GM19238 (cell line): Measurements from ENCODE around the gene SOX8.
"Not testable (repeated sequence)": the region's sequence is repeated elsewhere in the genome, so short reads cannot be mapped to it uniquely, and the experiment has no call there.

ENCODE experiments used
- DNase-seq: peaks from one replicate; pipeline ENCODE4 v3.0.0; 2011; ENCODE audit warnings: low spot score; ENCODE audit not compliant: insufficient read length

Gene SOX8

DNA sequence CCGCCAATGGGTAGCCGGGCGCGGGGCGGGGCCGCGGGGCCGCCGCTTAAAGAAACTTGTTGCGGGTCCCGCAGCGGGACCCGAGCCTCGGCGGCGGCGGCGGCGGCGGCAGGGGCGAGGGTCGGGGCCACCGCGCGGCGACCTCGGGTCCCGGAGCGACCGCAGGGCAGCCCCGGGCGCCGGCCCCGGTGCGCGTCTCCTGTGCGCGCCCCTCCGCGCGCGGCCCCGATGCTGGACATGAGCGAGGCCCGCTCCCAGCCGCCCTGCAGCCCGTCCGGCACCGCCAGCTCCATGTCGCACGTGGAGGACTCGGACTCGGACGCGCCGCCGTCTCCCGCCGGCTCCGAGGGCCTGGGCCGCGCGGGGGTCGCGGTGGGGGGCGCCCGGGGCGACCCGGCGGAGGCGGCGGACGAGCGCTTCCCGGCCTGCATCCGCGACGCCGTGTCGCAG, at the start of gene SOX8:
Gene SOX8 (plus strand): TSS at position 76 of the 450 bp plus-strand sequence. CDS start 153 bp downstream, at position 229.
- no peak for DNase-seq

DNA sequence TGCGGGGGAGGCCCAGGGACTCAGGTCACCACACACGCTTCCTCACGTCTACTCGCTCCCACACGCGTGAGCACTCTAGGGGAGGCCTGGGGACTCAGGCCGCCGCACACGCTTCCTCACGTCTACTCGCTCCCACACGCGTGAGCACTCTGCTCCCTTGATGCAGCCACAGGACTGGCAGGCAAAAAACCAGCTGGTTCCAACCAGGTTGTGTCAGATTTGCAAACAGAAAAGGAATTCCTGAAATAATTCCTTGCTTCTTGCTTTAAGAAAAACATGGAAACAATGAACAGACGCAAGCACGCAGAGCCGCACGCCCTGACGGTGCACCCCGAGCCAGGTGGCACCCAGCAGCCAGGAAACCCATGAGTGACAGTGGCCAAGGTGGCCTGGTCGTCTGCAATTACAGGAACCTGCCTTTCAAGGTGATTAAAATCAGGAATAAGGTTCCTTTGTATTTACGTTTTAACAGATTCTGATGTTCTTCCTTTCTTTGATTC, 48.7 kb upstream of the SOX8 start:
- DNase-seq = no peak

GRCh38 chr16:933581-933980, 48.0 kb upstream of the SOX8 start:
- DNase-seq = no peak

DNA sequence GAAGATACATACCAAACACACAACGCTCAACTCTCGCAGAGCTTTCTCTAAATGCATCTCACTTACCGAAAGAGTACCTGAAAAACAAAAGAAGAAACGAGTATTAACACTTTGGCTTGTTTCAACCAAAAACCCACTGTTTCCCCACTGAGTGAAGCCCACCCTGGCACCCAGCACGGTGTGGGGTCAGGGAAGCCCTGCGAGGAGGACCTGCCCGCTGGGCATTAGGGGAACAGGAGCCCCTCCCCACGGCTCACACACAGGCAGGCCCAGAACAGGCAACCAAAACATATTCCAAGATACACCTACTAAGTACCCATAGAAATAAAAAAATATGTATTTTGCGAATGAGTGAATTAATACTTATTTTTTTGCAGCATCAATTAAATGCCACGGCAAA, 47.4 kb upstream of the SOX8 start:
- no peak for DNase-seq

- DNase-seq = no peak
These were observed 45.9 kb upstream of the SOX8 start for GRCh38 chr16:935684-936083.

GRCh38 chr16:937311-937710, 44.3 kb upstream of the SOX8 start:
- no peak for DNase-seq

GRCh38 chr16:937723-938122, 43.8 kb upstream of the SOX8 start:
- no peak for DNase-seq

DNA sequence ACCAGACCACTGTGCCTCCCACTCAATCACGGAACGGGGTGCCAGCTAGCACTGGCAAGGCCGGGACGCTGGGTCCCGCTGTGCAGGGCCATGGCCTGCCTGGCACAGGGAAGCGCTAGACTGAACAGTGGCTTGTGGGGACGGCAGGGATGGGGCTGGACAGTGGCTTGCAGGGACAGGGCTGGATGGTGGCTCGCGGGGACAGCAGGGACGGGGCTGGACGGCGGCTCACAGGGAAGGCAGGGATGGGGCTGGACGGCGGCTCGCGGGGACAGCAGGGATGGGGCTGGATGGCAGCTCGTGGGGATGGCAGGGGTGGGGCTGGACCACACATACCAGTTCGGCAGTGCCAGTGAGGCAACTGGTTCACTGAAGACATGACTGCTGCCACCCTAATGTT, 43.4 kb upstream of the SOX8 start:
- no peak for DNase-seq

GRCh38 chr16:938752-939151, 42.8 kb upstream of the SOX8 start:
- DNase-seq = no peak

GRCh38 chr16:939311-939710, 42.3 kb upstream of the SOX8 start:
- DNase-seq = no peak

DNA sequence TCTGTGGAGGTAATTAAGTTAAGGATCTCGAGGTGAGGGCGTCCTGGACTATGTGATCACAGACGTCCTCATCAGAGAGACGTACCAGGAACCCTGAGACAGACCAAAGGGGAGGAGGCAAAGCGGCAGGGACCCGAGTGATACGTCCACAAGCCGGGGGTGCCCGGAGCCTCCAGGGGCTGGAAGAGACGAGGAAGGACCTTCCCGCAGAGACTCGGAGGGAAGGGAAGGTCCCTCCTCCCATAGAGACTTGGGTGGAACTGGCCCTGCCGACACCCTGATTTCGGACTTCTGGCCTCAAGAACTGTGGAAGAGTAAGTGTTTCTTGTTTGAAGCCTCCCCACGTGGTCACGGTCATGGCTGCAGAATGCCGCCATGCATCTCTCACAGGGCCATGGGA, 41.6 kb upstream of the SOX8 start:
- no peak for DNase-seq

GRCh38 chr16:942436-943060, 39.0 kb upstream of the SOX8 start:
- no peak for DNase-seq

DNA sequence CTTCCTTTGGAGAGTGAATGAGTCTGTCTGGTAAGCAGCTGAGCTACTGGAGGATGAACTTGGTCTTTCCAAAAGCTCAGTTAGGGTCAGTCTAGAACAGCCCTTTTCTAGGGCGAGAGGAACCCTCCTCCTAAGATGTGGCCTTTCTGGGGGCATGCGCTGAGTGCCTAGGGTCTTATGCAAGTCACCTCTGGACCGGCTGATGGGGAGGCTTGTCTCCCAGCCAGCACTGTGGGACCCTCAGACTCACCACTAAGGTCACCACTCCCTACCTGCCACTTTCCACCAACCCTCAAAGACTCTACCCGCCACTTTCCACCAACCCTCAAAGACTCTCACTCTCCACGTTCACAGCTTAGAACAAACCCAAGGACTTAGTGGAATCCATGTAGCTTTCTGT, 37.6 kb upstream of the SOX8 start:
- DNase-seq = no peak

GRCh38 chr16:945271-946047, 36.1 kb upstream of the SOX8 start:
- DNase-seq = no peak

GRCh38 chr16:946048-946395, 35.5 kb upstream of the SOX8 start:
- DNase-seq = no peak

GRCh38 chr16:947255-947921, 34.2 kb upstream of the SOX8 start:
- no peak for DNase-seq

GRCh38 chr16:947922-948303, 33.7 kb upstream of the SOX8 start:
- not testable (repeated sequence) for DNase-seq

- not testable (repeated sequence) for DNase-seq
These were observed 32.8 kb upstream of the SOX8 start for GRCh38 chr16:948767-949166.

DNA sequence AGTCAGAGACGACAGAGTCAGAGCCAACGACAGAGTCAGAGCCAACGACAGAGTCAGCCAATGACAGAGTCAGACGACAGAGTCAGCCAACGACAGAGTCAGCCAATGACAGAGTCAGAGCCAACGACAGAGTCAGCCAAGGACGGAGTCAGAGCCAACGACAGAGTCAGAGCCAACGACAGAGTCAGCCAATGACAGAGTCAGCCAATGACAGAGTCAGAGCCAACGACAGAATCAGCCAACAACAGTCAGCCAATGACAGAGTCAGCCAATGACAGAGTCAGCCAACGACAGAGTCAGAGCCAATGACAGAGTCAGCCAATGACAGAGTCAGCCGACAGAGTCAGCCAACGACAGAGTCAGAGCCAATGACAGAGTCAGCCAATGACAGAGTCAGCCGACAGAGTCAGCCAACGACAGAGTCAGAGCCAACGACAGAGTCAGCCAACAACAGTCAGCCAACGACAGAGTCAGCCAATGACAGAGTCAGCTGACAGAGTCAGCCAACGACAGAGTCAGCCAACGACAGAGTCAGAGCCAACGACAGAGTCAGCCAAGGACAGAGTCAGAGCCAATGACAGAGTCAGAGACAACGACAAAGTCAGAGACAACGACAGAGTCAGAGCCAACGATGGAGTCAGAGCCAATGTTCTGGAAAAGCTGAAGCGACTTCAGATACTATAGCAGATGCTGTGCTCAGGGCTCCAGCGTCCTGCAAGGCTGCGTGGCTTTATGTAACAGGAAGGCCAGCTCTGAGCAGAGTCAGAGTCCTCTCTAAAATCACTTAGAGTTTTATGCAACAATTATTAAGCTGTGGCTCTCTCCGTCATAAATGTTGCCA, 30.6 kb upstream of the SOX8 start:
- not testable (repeated sequence) for DNase-seq

DNA sequence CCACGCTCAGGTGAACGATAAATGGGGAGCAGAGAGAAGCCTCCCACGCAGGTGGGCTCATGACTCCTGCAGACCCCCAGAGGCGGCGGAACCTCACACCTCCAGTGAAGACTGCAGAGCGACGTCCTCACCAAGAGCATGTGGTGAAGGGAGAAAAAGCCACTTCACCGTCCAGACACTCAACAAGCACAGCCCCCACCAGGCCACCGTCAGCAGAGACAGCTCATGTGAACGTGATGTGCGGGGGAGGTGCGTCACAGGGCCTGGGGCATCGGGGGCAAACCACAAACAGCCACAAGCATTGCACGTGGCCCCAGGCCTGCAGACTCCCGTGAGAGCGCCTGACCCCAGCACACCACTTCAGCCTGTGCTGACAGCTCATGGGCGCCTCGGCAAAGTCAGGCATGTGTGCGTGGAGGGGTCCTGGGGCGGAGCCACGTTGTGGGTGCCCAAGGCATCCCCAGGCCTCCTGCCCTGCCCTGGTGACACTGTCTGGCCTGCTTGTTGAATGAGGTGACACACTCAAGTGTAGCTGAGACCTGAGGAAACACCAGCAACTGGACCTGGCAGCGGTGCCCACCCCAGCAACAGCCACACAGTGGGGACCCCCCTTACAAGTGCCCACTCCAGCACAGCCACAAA, 29.8 kb upstream of the SOX8 start:
- DNase-seq = no peak

DNA sequence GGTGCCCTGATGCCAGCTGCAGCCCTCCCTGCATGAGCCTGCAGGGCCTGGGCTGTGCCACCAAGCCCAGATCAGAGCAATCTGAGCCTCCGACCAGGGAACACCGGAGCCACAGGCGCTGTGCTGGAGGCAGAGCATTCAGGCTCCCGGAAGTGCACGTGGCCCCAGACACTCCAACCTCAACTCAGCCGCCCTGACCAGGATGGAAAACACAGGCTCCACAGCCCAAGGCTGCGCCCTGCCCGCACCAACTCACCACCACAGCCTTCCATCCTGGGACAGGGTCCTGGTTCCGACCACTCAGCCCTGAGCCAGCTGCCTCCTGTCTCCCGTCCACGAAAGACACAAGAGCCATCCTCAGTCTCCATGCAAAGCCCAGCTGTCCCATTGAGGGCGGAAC, 29.2 kb upstream of the SOX8 start:
- DNase-seq = no peak
